ENCODE measurements around the gene IFIT2. TPM values are rescaled to one million over a fixed set of nuclear protein-coding genes. Genes with fewer than 3 reads are reported as not detected.
"Not testable (repeated sequence)": the region's sequence is repeated elsewhere in the genome, so short reads cannot be mapped to it uniquely, and the experiment has no call there.

The IFIT2 gene
- total RNA-seq, 1 experiment from 2014 or later, result not detected

- TF ChIP-seq CTCF (conservative IDR thresholded peaks at IDR 0.05), result no peak
- Mint-ChIP-seq H3K4me1 (peaks cover 4% of the 10 kb centered on the region in 2 experiments), H3K9me3 (peaks cover 0 to 11% of the 10 kb centered on the region in 2 experiments; a peak in 4 of 5 replicates), H3K36me3 (ENCODE audit: insufficient read depth in 1 of 3, low read depth in 3 of 3) (peaks cover 0 to 6% (median 0%) of the 10 kb centered on the region in 3 experiments; a peak in 3 of 7 replicates), H3K27ac (no peak overlapping the region), H3K4me3 (no peak overlapping the region), H3K27me3 (ENCODE audit: low read depth) (no peaks in the 10 kb centered on the region; the same call in 1 of the 2 replicates)
- Histone ChIP-seq H2BK5ac (ENCODE audit: insufficient read length, low read length) (no peak overlapping the region), H2BK20ac (ENCODE audit: low read depth, low read length, poor library complexity, severe bottlenecking) (no peak overlapping the region), H4K5ac (ENCODE audit: insufficient read length, low read depth, low read length) (no peak overlapping the region), H3K18ac (ENCODE audit: insufficient read length, low read depth, low read length) (no peak overlapping the region), H3K79me1 (ENCODE audit: insufficient read depth, low read depth, low read length, poor library complexity, severe bottlenecking) (no peaks in the 10 kb centered on the region), H3K23ac (ENCODE audit: insufficient read length, low read depth, low read length) (no peak overlapping the region), H4K91ac (ENCODE audit: insufficient read length, low read depth, low read length) (no peak overlapping the region), H2AFZ (ENCODE audit: low read length) (no peak overlapping the region), H3K27ac (ENCODE audit: insufficient read length, low read depth, low read length) (no peak overlapping the region), H2AK5ac (ENCODE audit: insufficient read length, low read length) (no peak overlapping the region), H3K27me3 (ENCODE audit: insufficient read depth, low read length) (no peaks in the 10 kb centered on the region), H3T11ph (ENCODE audit: low read length) (no peak overlapping the region), H3K4me2 (ENCODE audit: insufficient read depth, insufficient read length, low read length) (no peak overlapping the region), H3K14ac (ENCODE audit: insufficient read depth, low read length) (no peak overlapping the region), H3K9ac (ENCODE audit: extremely low read depth, insufficient read length, low read length) (no peak overlapping the region), H4K20me1 (ENCODE audit: control insufficient read depth, insufficient read depth, insufficient read length) (no peaks in the 10 kb centered on the region), H3K79me2 (ENCODE audit: insufficient read depth, low read length) (no peaks in the 10 kb centered on the region; the same call in 1 of the 2 replicates), H3K4me1 (ENCODE audit: insufficient read depth, low read length) (no peaks in the 10 kb centered on the region; the same call in 1 of the 2 replicates), H2BK12ac (ENCODE audit: insufficient read length, low read depth, low read length) (no peak overlapping the region), H3K9me3 (ENCODE audit: control insufficient read depth, low read depth, low read length) (no peaks in the 10 kb centered on the region), H3K23me2 (ENCODE audit: insufficient read length, low read depth, low read length, poor library complexity, severe bottlenecking) (no peaks in the 10 kb centered on the region), H2BK15ac (ENCODE audit: low read depth, low read length) (no peak overlapping the region), H2BK120ac (ENCODE audit: low read depth, low read length, poor library complexity, severe bottlenecking) (no peak overlapping the region), H3K56ac (ENCODE audit: insufficient read length, low read depth, low read length) (no peak overlapping the region), H3K4ac (ENCODE audit: low read depth, low read length) (no peak overlapping the region), H4K8ac (replicated peaks; ENCODE audit: insufficient read length, low read depth, low read length) (no peak overlapping the region)
- DNase-seq, result no peak
Measured at GRCh38 chr10:89314676-89315075, 12.8 kb downstream of the IFIT2 start.

- not testable (repeated sequence) for H2BK12ac ChIP-seq (ENCODE audit: insufficient read length, low read depth, low read length); H3K9me3 ChIP-seq (ENCODE audit: control insufficient read depth, low read depth, low read length); H2AK5ac ChIP-seq (ENCODE audit: insufficient read length, low read length); H3K23ac ChIP-seq (ENCODE audit: insufficient read length, low read depth, low read length); H3K79me1 ChIP-seq (ENCODE audit: insufficient read depth, low read depth, low read length, poor library complexity, severe bottlenecking); DNase-seq; H3K9ac ChIP-seq (ENCODE audit: extremely low read depth, insufficient read length, low read length); H3K23me2 ChIP-seq (ENCODE audit: insufficient read length, low read depth, low read length, poor library complexity, severe bottlenecking); H2BK5ac ChIP-seq (ENCODE audit: insufficient read length, low read length); H2BK15ac ChIP-seq (ENCODE audit: low read depth, low read length); H3K4me1 Mint-ChIP-seq; H3K4ac ChIP-seq (ENCODE audit: low read depth, low read length); H3K4me1 ChIP-seq (ENCODE audit: insufficient read depth, low read length); H3K14ac ChIP-seq (ENCODE audit: insufficient read depth, low read length); H4K5ac ChIP-seq (ENCODE audit: insufficient read length, low read depth, low read length); H4K8ac ChIP-seq (replicated peaks; ENCODE audit: insufficient read length, low read depth, low read length); H3K27ac Mint-ChIP-seq; H4K91ac ChIP-seq (ENCODE audit: insufficient read length, low read depth, low read length); H3K4me3 Mint-ChIP-seq; H4K20me1 ChIP-seq (ENCODE audit: control insufficient read depth, insufficient read depth, insufficient read length); H3K27ac ChIP-seq (ENCODE audit: insufficient read length, low read depth, low read length); H3K36me3 Mint-ChIP-seq (ENCODE audit: insufficient read depth in 1 of 3, low read depth in 3 of 3); H2BK20ac ChIP-seq (ENCODE audit: low read depth, low read length, poor library complexity, severe bottlenecking); H3K18ac ChIP-seq (ENCODE audit: insufficient read length, low read depth, low read length); H3T11ph ChIP-seq (ENCODE audit: low read length); H3K4me2 ChIP-seq (ENCODE audit: insufficient read depth, insufficient read length, low read length); H2AFZ ChIP-seq (ENCODE audit: low read length); H3K79me2 ChIP-seq (ENCODE audit: insufficient read depth, low read length); H2BK120ac ChIP-seq (ENCODE audit: low read depth, low read length, poor library complexity, severe bottlenecking); H3K56ac ChIP-seq (ENCODE audit: insufficient read length, low read depth, low read length); H3K27me3 ChIP-seq (ENCODE audit: insufficient read depth, low read length); H3K27me3 Mint-ChIP-seq (ENCODE audit: low read depth)
- H3K9me3 Mint-ChIP-seq, result peaks cover 0 to 14% of the 10 kb centered on the region in 2 experiments; a peak in 4 of 5 replicates
- WGBS (ENCODE audit: extremely low coverage, insufficient read length, low lambda C conversion rate), result no CpG with 5 or more reads among the region's 4 CpGs
Measured at GRCh38 chr10:89318047-89318446, 16.2 kb downstream of the IFIT2 start.

Data from H9 (cell line).